Activated naive CD4-positive, alpha-beta T cell (primary cell): Measurements from ENCODE around the gene GYS1.

Experiments used
- DNase-seq, 4 experiments: peaks; one replicate each; lab custom pipeline; 2025; lab: John Stamatoyannopoulos, UW

The GYS1 gene

GRCh38 chr19:48963371-48964204, 29.5 kb downstream of the GYS1 start:
- peak in 3 of 4 experiments; percentile 26 to 32 (median 27) for DNase-seq

GRCh38 chr19:48962849-48963165, 30.3 kb downstream of the GYS1 start:
- no peak for DNase-seq

DNA sequence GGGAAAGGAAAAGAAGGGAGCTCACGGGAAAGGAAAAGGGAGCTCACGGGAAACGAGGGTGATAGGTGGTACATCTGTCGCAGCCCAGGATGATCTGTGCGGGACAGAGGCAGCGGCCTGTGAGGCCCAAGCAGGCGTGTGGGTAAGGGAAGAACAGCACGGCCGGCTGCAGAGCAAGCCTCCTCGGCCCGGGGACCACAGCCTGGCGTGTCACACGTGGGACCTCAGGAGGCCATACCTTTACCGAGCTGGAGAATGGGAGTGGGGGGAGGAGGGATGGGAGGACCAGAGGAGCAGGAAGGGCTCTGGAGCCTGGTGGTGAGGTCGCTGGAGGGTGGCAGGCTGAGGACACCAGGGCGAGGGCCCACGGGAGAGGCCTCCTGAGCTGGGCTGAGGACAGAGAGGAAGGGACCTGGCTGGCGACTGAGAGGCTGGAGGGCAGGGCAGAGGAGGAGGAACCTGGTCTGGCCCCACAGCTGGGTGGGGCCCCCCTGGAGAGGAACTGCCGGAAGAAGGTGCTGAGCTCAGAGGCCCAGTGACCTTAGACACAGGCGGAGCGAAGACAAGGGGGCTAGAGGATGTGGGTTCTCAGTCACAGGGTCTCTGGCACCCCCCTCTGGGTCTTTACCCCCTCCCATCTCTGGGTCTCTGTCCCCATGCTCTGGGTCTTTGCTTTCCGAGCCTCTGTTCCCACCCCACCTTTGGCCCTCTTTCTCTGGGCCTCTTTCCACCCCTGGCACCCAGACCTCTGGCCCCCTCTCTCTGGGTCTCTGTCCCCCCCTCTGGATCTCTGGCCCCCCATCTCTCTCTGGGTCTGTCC, 30.9 kb downstream of the GYS1 start:
- DNase-seq: peak in 1 of 4 experiments; percentile 25

DNA sequence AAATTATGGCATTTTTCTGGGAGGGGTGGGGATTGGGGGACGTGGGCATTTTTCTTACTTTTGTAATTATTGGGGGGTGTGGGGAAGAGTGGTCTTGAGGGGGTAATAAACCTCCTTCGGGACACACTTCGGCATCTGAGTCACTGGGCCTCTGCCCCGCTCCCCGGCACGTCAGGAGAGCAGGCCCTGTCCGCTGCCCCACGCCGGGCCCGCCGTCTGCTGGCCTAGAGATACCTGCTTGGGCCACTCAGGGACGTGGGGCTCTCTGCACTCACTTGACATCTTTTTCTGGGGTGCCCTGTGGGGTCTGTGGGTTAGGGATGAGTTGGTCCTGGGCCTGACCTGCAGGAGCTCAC, 31.5 kb downstream of the GYS1 start:
- DNase-seq: no peak

- DNase-seq: no peak
Observed at GRCh38 chr19:48961051-48961649, 32.0 kb downstream of the GYS1 start.

DNA sequence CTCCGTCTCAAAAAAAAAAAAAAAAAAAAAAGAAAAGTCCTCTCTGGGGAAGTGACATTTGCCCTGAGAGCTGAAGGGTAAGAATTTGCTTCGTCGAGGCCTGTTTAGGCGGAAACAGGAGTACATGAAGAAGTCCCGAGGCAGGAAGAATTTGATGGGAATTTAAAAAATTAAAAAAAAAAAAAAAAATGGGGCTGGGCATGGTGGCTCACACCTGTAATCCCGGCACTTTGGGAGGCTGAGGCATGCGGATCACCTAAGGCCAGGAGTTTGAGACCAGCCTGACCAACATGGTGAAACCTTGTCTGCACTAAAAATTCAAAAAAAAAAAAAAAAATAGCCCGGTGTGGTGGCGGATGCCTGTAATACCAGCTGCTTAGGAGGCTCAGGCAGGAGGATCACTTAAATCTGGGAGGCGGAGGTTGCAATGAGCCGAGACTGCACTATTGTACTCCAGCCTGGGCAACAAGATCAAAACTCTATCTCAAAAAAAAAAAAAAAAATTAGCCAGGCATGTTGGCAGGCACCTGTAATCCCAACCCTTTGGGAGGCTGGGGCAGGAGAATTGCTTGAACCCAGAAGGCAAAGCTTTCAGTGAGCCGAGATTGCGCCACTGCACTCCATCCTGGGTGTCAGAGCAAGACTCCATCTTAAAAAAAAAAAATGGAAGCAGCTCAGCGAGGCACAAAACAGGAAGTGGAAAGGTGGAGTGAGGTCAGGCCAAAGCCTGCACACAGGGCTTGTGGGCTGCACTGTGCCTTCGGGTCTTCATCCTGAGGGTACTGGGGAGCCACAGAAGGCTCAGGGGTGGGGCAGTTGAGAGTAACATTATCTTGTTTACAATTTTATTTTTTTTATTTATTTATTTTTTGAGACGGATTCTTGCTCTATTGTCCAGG, 33.5 kb downstream of the GYS1 start:
- DNase-seq: no peak

DNA sequence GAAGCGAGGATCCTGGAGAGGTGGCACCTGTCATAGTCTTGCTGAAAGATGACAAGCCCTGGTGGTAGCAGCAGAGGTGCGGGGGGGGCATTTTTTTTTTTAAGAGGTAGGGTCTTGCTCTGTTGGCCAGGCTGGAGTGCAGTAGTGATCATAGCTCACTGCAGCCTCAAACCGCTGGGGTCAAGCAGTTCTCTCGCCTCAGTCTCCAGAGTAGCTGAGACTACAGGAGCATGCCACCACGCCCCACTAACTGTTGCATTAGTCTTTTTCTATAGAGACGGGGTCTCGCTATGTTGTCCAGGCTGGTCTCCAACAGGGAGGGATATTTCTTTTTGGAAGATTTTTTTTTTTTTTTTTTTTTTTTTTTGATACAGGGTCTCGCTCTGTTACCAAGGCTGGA, 35.1 kb downstream of the GYS1 start:
- DNase-seq: no peak

DNA sequence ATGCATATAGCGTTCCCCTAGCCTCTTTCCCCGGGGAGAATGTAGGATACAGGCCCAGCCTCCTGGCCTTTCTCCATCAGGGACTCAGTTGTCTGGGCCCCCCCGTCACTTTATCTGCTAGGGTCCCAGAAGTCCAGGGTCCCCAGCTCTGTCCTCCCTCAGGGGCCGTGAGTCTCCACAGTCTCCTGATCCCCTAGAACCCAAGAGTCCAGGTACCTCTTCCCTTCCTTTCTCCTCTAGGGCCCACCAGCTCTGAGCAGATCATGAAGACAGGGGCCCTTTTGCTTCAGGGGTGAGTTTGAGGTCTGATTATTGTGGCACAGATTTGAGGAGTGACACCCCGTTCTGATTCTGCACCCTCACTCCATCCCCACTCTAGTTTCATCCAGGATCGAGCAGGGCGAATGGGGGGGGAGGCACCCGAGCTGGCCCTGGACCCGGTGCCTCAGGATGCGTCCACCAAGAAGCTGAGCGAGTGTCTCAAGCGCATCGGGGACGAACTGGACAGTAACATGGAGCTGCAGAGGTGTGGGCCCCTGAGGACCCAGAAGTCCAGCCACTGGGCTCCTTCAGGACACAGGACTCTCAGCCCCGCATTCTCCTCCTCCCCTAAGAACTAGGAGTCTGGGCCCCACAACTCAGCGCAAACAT, 37.7 kb downstream of the GYS1 start:
- DNase-seq: no peak

GRCh38 chr19:48954595-48955307, 38.4 kb downstream of the GYS1 start, which contains the start of gene BAX:
TSS of gene BAX (plus strand) at chr19:48954875. CDS start at chr19:48954929, 54 bp downstream.
- peak; percentile 67 to 83 (median 78) for DNase-seq

GRCh38 chr19:48953990-48954594, 39.0 kb downstream of the GYS1 start:
- DNase-seq: no peak

DNA sequence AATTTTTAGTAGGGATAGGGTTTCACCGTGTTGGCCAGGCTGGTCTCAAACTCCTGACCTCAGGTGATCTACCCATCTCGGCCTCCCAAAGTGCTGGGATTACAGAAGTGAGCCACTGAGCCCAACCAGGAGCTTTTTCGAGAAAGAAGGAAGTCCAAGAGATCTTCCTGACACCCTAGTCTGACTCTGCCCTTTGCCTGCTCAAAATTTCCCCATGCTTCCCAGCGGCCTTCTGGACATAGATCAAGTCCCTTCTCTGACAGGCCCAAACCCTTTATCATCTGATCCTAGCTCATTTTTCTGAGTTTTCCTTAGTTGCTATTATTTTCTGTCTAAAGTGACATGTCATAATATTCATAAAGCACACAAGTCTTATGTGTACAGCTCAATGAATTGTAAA, 40.0 kb downstream of the GYS1 start:
- no peak for DNase-seq

GRCh38 chr19:48950830-48951519, 42.1 kb downstream of the GYS1 start:
- no peak for DNase-seq

DNA sequence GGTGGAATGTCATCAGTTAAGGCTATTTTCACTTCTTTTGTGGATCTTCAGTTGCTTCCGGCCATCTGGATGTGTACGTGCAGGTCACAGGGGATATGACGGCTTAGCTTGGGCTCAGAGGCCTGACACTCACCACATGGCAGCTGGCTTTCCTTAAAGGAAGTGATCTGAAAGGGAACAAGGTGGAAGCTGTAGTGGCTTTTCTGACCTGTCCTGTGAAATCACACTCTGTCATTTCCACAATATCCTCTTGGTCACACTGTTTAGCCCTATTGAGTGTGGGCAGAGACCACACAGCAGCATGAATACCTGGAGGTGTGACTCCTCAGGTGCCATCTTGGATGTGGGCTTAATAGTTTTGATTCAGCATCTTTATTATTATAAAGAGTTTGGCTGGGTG, 43.0 kb downstream of the GYS1 start:
- no peak for DNase-seq

- no peak for DNase-seq
Observed at GRCh38 chr19:48947258-48947542, 45.9 kb downstream of the GYS1 start.

DNA sequence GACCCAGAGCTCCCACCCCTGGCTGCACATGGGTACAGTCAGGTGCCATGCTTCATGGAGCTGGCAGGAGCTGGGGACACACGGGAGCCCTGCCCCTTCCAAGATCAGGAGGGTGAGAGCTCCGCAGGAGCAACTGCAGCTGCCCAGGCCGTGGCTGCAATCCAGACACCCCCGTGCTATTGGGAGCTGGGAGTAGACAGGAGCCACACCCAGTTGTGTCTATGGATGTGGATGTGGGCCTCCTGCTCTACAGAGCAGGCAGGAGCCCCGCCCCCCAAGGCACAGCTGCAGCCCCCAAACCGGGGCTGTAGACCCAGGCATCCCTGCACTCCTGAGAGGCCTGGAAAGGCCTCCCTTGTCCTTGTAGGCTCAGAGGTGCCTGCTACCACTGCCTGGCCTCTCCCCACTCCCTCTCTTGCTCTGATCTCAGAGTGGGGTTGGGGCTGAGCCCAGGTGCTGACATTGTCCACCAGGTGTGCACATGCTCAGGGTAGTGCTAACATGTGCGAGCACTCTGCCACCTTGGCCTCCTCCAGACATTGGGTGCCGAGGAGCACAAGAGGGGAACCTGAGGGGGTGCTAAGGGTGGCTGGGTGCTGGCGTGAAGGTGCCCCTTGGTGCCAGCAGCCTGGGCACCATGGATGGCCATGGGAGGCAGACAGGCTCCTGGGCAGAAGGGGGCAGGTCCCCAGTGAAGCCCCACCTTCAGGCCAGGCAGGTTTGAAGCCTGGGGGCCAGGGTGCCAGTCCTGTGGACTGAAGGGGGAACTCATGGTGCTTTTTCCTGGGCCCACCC, 46.4 kb downstream of the GYS1 start:
- DNase-seq: no peak

DNA sequence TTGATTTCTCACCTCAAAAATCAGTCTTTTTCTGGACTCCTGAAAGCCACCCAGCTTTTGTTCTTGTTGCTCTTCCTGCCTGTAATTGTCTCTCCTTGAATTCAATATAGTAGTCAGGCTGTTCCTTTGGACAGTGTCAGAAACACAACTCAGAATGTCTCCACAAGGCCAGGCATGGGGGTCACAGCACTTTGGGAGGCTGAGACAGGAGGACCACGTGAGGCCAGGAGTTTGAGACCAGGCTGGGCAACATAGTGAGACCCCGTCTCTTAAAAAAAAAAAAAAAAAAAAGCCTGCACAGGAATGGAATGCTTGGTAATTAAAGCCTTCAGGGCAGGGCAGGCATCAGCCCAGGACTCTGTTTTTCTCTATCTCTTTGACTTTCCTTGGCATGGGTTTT, 47.3 kb downstream of the GYS1 start:
- DNase-seq: no peak

DNA sequence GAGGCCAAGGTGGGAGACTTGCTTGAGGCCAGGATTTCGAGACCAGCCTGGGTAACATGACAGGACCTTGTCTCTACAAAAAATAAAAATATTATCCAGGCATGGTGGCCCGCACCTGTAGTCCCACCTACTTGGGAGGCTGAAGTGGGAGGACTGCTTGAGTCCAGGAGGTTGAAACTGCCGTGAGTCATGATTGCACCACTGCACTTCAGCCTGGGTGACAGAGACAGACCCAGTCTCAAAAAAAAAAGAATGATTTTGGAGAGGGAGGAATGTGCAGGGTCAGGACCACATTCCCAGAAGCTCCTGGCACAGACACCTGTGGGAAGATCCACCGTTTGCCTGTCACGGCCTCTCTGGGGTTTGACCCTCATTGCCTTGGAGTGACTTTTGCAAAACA, 47.7 kb downstream of the GYS1 start:
- no peak for DNase-seq

GRCh38 chr19:48943081-48943480, 50.0 kb downstream of the GYS1 start:
- DNase-seq: no peak

DNA sequence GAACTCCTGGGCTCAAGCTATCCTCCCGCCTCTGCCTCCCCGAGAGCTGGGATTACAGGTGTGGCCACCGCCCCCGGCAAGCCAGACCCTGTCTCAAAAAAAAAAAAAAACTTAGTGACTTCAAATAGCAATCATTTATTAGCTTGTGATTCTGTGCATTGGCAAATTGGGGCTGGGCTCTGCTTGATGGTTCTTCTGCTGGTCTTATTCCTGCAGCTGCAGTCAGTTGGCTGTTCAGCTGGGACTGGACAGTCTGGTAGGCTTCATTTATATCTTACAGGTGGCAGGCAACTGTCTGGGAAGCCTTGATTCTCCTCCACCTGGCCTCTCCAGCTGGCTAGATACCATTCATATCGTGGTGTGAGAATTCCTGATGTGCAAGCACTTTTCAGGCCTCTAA, 52.2 kb downstream of the GYS1 start:
- DNase-seq: no peak
